ENCODE results near the gene KLHL15. TPM values are rescaled to one million over a fixed set of nuclear protein-coding genes. Genes with fewer than 3 reads are reported as not detected.

The KLHL15 gene
- total and polyA plus RNA-seq, 2 donors from 2014 or later, result 2.2 to 7.2 TPM

DNA sequence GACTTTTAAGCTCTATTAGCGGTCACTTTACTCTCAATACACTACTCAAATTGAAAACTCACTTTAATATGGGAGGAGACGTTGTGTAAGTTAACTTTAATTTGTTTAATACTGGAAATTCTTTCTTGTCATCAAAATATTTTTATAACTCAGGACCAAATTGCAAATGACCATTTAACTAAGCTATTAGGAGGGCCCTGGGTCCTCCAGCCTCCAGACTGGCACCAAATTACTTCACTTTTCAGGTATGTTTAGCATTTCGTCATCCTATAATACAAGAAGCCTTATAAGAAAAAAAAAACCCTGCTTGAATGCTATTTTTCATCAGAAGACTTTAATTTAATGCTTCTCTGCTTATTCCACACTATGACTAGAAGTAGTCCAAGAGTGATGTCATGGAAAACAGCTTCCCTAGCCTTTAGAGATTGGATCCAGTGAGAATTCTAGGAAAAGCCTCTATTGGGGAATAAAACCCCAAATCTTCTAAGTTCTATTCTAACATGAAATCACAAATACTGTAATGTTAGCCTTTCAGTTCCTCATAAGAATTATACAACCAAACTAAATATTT lies 6.6 kb downstream of the KLHL15 start:
- Histone ChIP-seq H3K27ac (ENCODE audit: low read depth in 2 of 2, low read length in 2 of 2) (no peak overlapping the region), H3K9ac (ENCODE audit: low read length in 3 of 3) (no peak overlapping the region), H3K9me3 (ENCODE audit: control insufficient read depth in 2 of 3, insufficient read depth in 1 of 3, low read length in 3 of 3) (no peaks in the 10 kb centered on the region), H3K36me3 (ENCODE audit: control insufficient read depth in 2 of 3, insufficient read depth in 3 of 3, low read length in 3 of 3) (no peaks in the 10 kb centered on the region), H3K4me3 (ENCODE audit: low read length in 3 of 3) (no peak overlapping the region), H3K4me1 (ENCODE audit: control insufficient read depth in 2 of 3, insufficient read depth in 2 of 3, low read depth in 1 of 3, low read length in 3 of 3) (no peaks in the 10 kb centered on the region), H3K27me3 (ENCODE audit: control insufficient read depth, insufficient read depth, low read length) (peaks cover under 1% of the 10 kb centered on the region)
- DNase-seq, result peak in 1 of 5 donors; percentile 23
- no peak for FAIRE-seq
- intact Hi-C loops (cut with DNase I), result no loop called here
- TF ChIP-seq, protein P1, sequence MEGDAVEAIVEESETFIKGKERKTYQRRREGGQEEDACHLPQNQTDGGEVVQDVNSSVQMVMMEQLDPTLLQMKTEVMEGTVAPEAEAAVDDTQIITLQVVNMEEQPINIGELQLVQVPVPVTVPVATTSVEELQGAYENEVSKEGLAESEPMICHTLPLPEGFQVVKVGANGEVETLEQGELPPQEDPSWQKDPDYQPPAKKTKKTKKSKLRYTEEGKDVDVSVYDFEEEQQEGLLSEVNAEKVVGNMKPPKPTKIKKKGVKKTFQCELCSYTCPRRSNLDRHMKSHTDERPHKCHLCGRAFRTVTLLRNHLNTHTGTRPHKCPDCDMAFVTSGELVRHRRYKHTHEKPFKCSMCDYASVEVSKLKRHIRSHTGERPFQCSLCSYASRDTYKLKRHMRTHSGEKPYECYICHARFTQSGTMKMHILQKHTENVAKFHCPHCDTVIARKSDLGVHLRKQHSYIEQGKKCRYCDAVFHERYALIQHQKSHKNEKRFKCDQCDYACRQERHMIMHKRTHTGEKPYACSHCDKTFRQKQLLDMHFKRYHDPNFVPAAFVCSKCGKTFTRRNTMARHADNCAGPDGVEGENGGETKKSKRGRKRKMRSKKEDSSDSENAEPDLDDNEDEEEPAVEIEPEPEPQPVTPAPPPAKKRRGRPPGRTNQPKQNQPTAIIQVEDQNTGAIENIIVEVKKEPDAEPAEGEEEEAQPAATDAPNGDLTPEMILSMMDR (IDR thresholded peaks at IDR 0.05; ENCODE audit: borderline replicate concordance, extremely low read depth, insufficient read depth), result no peak

DNA sequence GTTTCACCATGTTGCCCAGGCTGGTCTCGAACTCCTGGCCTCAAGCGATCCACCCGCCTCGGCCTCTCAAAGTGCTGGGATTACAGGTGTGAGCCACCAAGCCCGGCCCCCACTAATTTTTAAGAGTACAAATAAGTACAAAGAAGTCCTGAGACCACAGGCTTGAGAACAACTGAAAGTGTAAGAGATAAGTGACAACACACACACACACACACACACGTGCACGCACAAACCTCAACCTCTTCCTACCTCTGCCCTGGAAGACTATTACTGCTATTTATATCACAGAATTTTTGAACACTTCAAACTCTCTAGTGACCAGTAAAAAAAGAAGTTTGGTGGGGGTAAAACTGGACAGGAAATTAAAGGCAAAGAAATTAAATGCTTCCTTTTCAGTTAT lies 7.5 kb downstream of the KLHL15 start:
- FAIRE-seq, result no peak
- H3K27ac ChIP-seq (ENCODE audit: low read depth in 2 of 2, low read length in 2 of 2), result no peak overlapping the region

DNA sequence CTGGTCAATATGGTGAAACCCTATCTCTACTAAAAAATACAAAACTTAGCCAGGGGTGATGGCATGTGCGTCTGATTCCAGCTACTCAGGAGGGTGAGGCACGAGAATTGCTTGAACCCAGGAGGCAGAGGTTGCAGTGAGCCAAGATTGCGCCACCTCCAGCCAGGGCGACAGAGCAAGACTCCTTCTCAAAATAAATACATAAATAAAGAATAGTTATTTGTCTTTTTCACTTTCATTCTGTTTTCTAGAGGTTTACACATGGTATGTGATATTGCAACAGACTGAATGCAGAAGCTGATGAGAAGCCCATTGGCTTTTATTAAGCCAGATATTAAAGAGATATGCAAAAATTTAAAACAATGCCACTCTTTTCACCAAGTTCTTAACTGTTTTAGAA lies 8.2 kb downstream of the KLHL15 start:
- TF ChIP-seq, protein P1 (IDR thresholded peaks at IDR 0.05; ENCODE audit: borderline replicate concordance, extremely low read depth, insufficient read depth), result no peak
- no peaks in the 10 kb centered on the region for H3K4me1 ChIP-seq (ENCODE audit: control insufficient read depth in 2 of 3, insufficient read depth in 2 of 3, low read depth in 1 of 3, low read length in 3 of 3)
- FAIRE-seq (no peak), DNase-seq (no peak)
- no peak overlapping the region for H3K9ac ChIP-seq (ENCODE audit: low read length in 3 of 3)
- peaks cover 3% of the 10 kb centered on the region for H3K27me3 ChIP-seq (ENCODE audit: control insufficient read depth, insufficient read depth, low read length)
- H3K27ac ChIP-seq (ENCODE audit: low read depth in 2 of 2, low read length in 2 of 2), result no peak overlapping the region
- no peaks in the 10 kb centered on the region for H3K36me3 ChIP-seq (ENCODE audit: control insufficient read depth in 2 of 3, insufficient read depth in 3 of 3, low read length in 3 of 3)
- intact Hi-C loops (cut with DNase I), result no loop called here
- no peaks in the 10 kb centered on the region for H3K9me3 ChIP-seq (ENCODE audit: control insufficient read depth in 2 of 3, insufficient read depth in 1 of 3, low read length in 3 of 3)
- H3K4me3 ChIP-seq (ENCODE audit: low read length in 3 of 3), result no peak overlapping the region

More for the DNA sequence above, 7.5 kb downstream of the KLHL15 start:
- H3K4me3 ChIP-seq (ENCODE audit: low read length in 3 of 3), result no peak overlapping the region
- H3K27me3 ChIP-seq (ENCODE audit: control insufficient read depth, insufficient read depth, low read length), result peaks cover 3% of the 10 kb centered on the region
- no peaks in the 10 kb centered on the region for H3K36me3 ChIP-seq (ENCODE audit: control insufficient read depth in 2 of 3, insufficient read depth in 3 of 3, low read length in 3 of 3)
- TF ChIP-seq, protein P1 (IDR thresholded peaks at IDR 0.05; ENCODE audit: borderline replicate concordance, extremely low read depth, insufficient read depth), result no peak
- H3K9ac ChIP-seq (ENCODE audit: low read length in 3 of 3), result no peak overlapping the region
- intact Hi-C loops (cut with DNase I), result no loop called here
- no peaks in the 10 kb centered on the region for H3K4me1 ChIP-seq (ENCODE audit: control insufficient read depth in 2 of 3, insufficient read depth in 2 of 3, low read depth in 1 of 3, low read length in 3 of 3)
- no peak for DNase-seq
- no peaks in the 10 kb centered on the region for H3K9me3 ChIP-seq (ENCODE audit: control insufficient read depth in 2 of 3, insufficient read depth in 1 of 3, low read length in 3 of 3)

DNA sequence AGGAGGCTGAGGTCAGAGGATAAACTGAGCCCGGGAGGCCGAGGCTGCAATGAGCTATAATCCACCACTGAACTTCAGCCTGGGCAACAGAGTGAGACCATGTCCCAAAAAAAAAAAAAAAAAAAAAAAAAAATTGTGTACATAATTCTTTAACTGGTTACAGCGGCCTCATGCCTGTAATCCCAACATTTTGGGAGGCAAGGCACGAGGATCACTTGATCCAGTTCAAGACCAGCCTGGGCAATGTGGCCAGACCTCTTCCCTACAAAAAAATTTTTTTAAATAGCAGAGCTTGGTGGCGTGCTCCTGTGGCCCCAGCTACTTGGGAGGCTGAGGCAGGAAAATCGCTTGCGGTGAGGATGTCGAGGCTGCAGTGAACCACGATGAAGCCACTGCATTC lies 9.3 kb downstream of the KLHL15 start:
- Histone ChIP-seq H3K9me3 (ENCODE audit: control insufficient read depth in 2 of 3, insufficient read depth in 1 of 3, low read length in 3 of 3) (no peaks in the 10 kb centered on the region), H3K27ac (ENCODE audit: low read depth in 2 of 2, low read length in 2 of 2) (no peak overlapping the region), H3K4me3 (ENCODE audit: low read length in 3 of 3) (no peak overlapping the region), H3K36me3 (ENCODE audit: control insufficient read depth in 2 of 3, insufficient read depth in 3 of 3, low read length in 3 of 3) (no peaks in the 10 kb centered on the region), H3K27me3 (ENCODE audit: control insufficient read depth, insufficient read depth, low read length) (peaks cover 3% of the 10 kb centered on the region), H3K4me1 (ENCODE audit: control insufficient read depth in 2 of 3, insufficient read depth in 2 of 3, low read depth in 1 of 3, low read length in 3 of 3) (no peaks in the 10 kb centered on the region), H3K9ac (ENCODE audit: low read length in 3 of 3) (no peak overlapping the region)
- TF ChIP-seq, protein P1 (IDR thresholded peaks at IDR 0.05; ENCODE audit: borderline replicate concordance, extremely low read depth, insufficient read depth), result no peak
- no peak for FAIRE-seq
- intact Hi-C loops (cut with DNase I), result no loop called here
- no peak for DNase-seq

All from kidney (tissue), 14 donors.